Colonic mucosa (tissue), 4 donors: Measurements from ENCODE around the gene NELL2. TPM values are rescaled to one million over a fixed set of nuclear protein-coding genes. Genes with fewer than 3 reads are reported as not detected.

ENCODE experiments used
- DNase-seq: peaks from one replicate; pipeline ENCODE4 v3.0.0-alpha.2; 2020
- H3K27ac ChIP-seq: fragments of 200-600 bp; one replicate; pipeline ENCODE4 v1.8.0; 2021
- H3K27me3 ChIP-seq: fragments of 200-600 bp; one replicate; pipeline ENCODE4 v1.8.0; 2021
- H3K36me3 ChIP-seq: fragments of 200-600 bp; one replicate; pipeline ENCODE4 v1.8.0; 2021
- H3K4me1 ChIP-seq: fragments of 200-600 bp; one replicate; pipeline ENCODE4 v1.8.0; 2021; ENCODE audit warnings: mild to moderate bottlenecking
- H3K4me3 ChIP-seq: fragments of 200-600 bp; one replicate; pipeline ENCODE4 v1.8.0; 2021
- H3K9ac ChIP-seq, 2 donors: one replicate each; pipeline ENCODE4 v1.7.0; 2013; ENCODE audit warnings: control low read depth in 2 of 2, low read depth in 2 of 2, low read length in 2 of 2
- H3K9me3 ChIP-seq: fragments of 200-600 bp; one replicate; pipeline ENCODE4 v1.8.0; 2021
- CTCF ChIP-seq: fragments of 200-600 bp; IDR thresholded peaks from one replicate; pipeline ENCODE4 v1.8.0; 2022; ENCODE audit warnings: antibody characterized with exemption, mild to moderate bottlenecking
- intact Hi-C: fragments of 100-400 bp; cut with DNase I; formaldehyde crosslinking; loops from one replicate; pipeline ENCODE4 v1.14.1; 2022
- total RNA-seq, 2 donors: library from RNA; stranded (reverse); fragmentation: NEBNext Ultra II Directional in 1 of 2; extraction: Animal tissue kit (Norgen Biotek cat#: 25700) in 1 of 2; gene quantifications; one replicate each; pipeline ENCODE4 v1.2.1, GENCODE V29; 2021
- donor health status: healthy.
- donor health status: DM: no; HTN: no; CAD: no.
- donor health status: DM: no; HTN: no; CAD: no.

Gene NELL2
- total RNA-seq, 2 donors from 2014 or later: 2.1 to 3.0 TPM

- Histone ChIP-seq H3K4me3 (no peak overlapping the region), H3K9ac (no peak overlapping the region), H3K27ac (no peak overlapping the region), H3K27me3 (no peaks in the 10 kb centered on the region), H3K9me3 (no peaks in the 10 kb centered on the region), H3K36me3 (no peaks in the 10 kb centered on the region), H3K4me1 (no peaks in the 10 kb centered on the region)
- no peak for DNase-seq
- intact Hi-C loops: no loop called here
- no peak for TF ChIP-seq CTCF
These were observed 391.3 kb downstream of the NELL2 start for GRCh38 chr12:44484862-44485261.

- H3K9ac ChIP-seq: no peak overlapping the region
- H3K27ac ChIP-seq: no peak overlapping the region
- TF ChIP-seq CTCF: no peak
- intact Hi-C loops: no loop called here
- H3K4me1 ChIP-seq: no peaks in the 10 kb centered on the region
- no peak for DNase-seq
- H3K4me3 ChIP-seq: no peak overlapping the region
- no peaks in the 10 kb centered on the region for H3K9me3 ChIP-seq
- H3K27me3 ChIP-seq: no peaks in the 10 kb centered on the region
- H3K36me3 ChIP-seq: no peaks in the 10 kb centered on the region
These were observed 398.7 kb downstream of the NELL2 start for GRCh38 chr12:44477331-44477980.

GRCh38 chr12:44476683-44477082 is 399.4 kb downstream of the NELL2 start:
- no peak for DNase-seq
- Histone ChIP-seq H3K27ac (no peak overlapping the region), H3K27me3 (no peaks in the 10 kb centered on the region), H3K9me3 (no peaks in the 10 kb centered on the region), H3K4me1 (no peaks in the 10 kb centered on the region), H3K36me3 (no peaks in the 10 kb centered on the region), H3K9ac (no peak overlapping the region), H3K4me3 (no peak overlapping the region)
- intact Hi-C loops: no loop called here
- no peak for TF ChIP-seq CTCF

GRCh38 chr12:44465139-44465538 is 411.0 kb downstream of the NELL2 start:
- DNase-seq: no peak

GRCh38 chr12:44464180-44464579 is 411.9 kb downstream of the NELL2 start:
- Histone ChIP-seq H3K9ac (no peak overlapping the region), H3K9me3 (no peaks in the 10 kb centered on the region), H3K27ac (no peak overlapping the region), H3K4me3 (no peak overlapping the region), H3K4me1 (no peaks in the 10 kb centered on the region), H3K27me3 (no peaks in the 10 kb centered on the region), H3K36me3 (no peaks in the 10 kb centered on the region)
- intact Hi-C loops: no loop called here
- DNase-seq: no peak
- TF ChIP-seq CTCF: no peak

More at GRCh38 chr12:44465139-44465538, 411.0 kb downstream of the NELL2 start:
- H3K9me3 ChIP-seq: no peaks in the 10 kb centered on the region
- intact Hi-C loops: no loop called here
- no peak overlapping the region for H3K9ac ChIP-seq
- H3K4me3 ChIP-seq: no peak overlapping the region
- H3K36me3 ChIP-seq: no peaks in the 10 kb centered on the region
- H3K27ac ChIP-seq: no peak overlapping the region
- H3K27me3 ChIP-seq: no peaks in the 10 kb centered on the region
- no peak for TF ChIP-seq CTCF
- H3K4me1 ChIP-seq: no peaks in the 10 kb centered on the region
